Muscle layer of colon (tissue), 2 donors: ENCODE measurements around the gene TMEM88.

Source experiments
- H3K27ac ChIP-seq: one replicate; pipeline ENCODE4 v1.7.0; 2013; ENCODE audit warnings: low read depth, mild to moderate bottlenecking, low read length, moderate library complexity
- H3K27me3 ChIP-seq, 2 donors: one replicate each; pipeline ENCODE4 v1.7.0; 2013; ENCODE audit warnings: low read length in 2 of 2, mild to moderate bottlenecking in 2 of 2; ENCODE audit not compliant: insufficient read depth in 2 of 2, control insufficient read depth in 1 of 2
- H3K36me3 ChIP-seq: one replicate; pipeline ENCODE4 v1.7.0; 2013; ENCODE audit warnings: mild to moderate bottlenecking, low read length; ENCODE audit not compliant: insufficient read depth
- H3K4me1 ChIP-seq: one replicate; pipeline ENCODE4 v1.7.0; 2013; ENCODE audit warnings: mild to moderate bottlenecking, low read length; ENCODE audit not compliant: insufficient read depth
- H3K4me3 ChIP-seq, 2 donors: one replicate each; pipeline ENCODE4 v1.7.0; 2013; ENCODE audit warnings: low read length in 2 of 2, low read depth in 1 of 2, mild to moderate bottlenecking in 1 of 2, moderate library complexity in 1 of 2
- H3K9ac ChIP-seq: one replicate; pipeline ENCODE4 v1.7.0; 2013; ENCODE audit warnings: low read length
- H3K9me3 ChIP-seq: one replicate; pipeline ENCODE4 v1.7.0; 2013; ENCODE audit warnings: mild to moderate bottlenecking, low read length
- donor health status: abdominal sarcoma.
- donor health status: Adenocarcinoma of cecum.

Gene TMEM88

GRCh38 chr17:7818746-7819645 is 35.9 kb upstream of the TMEM88 start:
- Histone ChIP-seq H3K9ac (no peak overlapping the region), H3K36me3 (no peaks in the 10 kb centered on the region), H3K27ac (no peak overlapping the region), H3K4me1 (no peaks in the 10 kb centered on the region), H3K4me3 (no peak overlapping the region), H3K9me3 (no peaks in the 10 kb centered on the region), H3K27me3 (no peaks in the 10 kb centered on the region)

GRCh38 chr17:7820231-7820630 is 34.6 kb upstream of the TMEM88 start:
- Histone ChIP-seq H3K27ac (no peak overlapping the region), H3K27me3 (no peaks in the 10 kb centered on the region), H3K9me3 (no peaks in the 10 kb centered on the region), H3K36me3 (no peaks in the 10 kb centered on the region), H3K9ac (no peak overlapping the region), H3K4me1 (no peaks in the 10 kb centered on the region), H3K4me3 (no peak overlapping the region)

GRCh38 chr17:7822126-7822525 is 32.7 kb upstream of the TMEM88 start:
- Histone ChIP-seq H3K4me3 (no peak overlapping the region), H3K4me1 (no peaks in the 10 kb centered on the region), H3K27me3 (no peaks in the 10 kb centered on the region), H3K27ac (no peak overlapping the region), H3K9ac (no peak overlapping the region), H3K9me3 (no peaks in the 10 kb centered on the region), H3K36me3 (no peaks in the 10 kb centered on the region)

GRCh38 chr17:7823581-7824001 is 31.3 kb upstream of the TMEM88 start:
- H3K4me1 ChIP-seq = no peaks in the 10 kb centered on the region
- no peak overlapping the region for H3K9ac ChIP-seq
- no peaks in the 10 kb centered on the region for H3K27me3 ChIP-seq
- H3K4me3 ChIP-seq = no peak overlapping the region
- no peaks in the 10 kb centered on the region for H3K9me3 ChIP-seq
- H3K36me3 ChIP-seq = no peaks in the 10 kb centered on the region
- no peak overlapping the region for H3K27ac ChIP-seq

- Histone ChIP-seq H3K9me3 (no peaks in the 10 kb centered on the region), H3K4me3 (no peak overlapping the region), H3K27me3 (no peaks in the 10 kb centered on the region), H3K36me3 (no peaks in the 10 kb centered on the region), H3K27ac (no peak overlapping the region), H3K4me1 (no peaks in the 10 kb centered on the region), H3K9ac (no peak overlapping the region)
Measured at GRCh38 chr17:7824021-7824924, 30.6 kb upstream of the TMEM88 start.

GRCh38 chr17:7825206-7825990 is 29.5 kb upstream of the TMEM88 start:
- Histone ChIP-seq H3K4me3 (no peak overlapping the region), H3K9ac (no peak overlapping the region), H3K9me3 (no peaks in the 10 kb centered on the region), H3K4me1 (no peaks in the 10 kb centered on the region), H3K27me3 (peaks cover 0 to 4% of the 10 kb centered on the region in 2 donors), H3K36me3 (no peaks in the 10 kb centered on the region), H3K27ac (no peak overlapping the region)

- no peaks in the 10 kb centered on the region for H3K36me3 ChIP-seq
- peaks cover 0 to 6% of the 10 kb centered on the region in 2 donors for H3K27me3 ChIP-seq
- peaks cover 5% of the 10 kb centered on the region for H3K4me1 ChIP-seq
- H3K4me3 ChIP-seq = no peak overlapping the region
- no peak overlapping the region for H3K9ac ChIP-seq
- H3K27ac ChIP-seq = no peak overlapping the region
- no peaks in the 10 kb centered on the region for H3K9me3 ChIP-seq
Measured at GRCh38 chr17:7830616-7831015, 24.2 kb upstream of the TMEM88 start.

GRCh38 chr17:7831233-7831632 is 23.6 kb upstream of the TMEM88 start:
- H3K9me3 ChIP-seq = no peaks in the 10 kb centered on the region
- peaks cover 0 to 6% of the 10 kb centered on the region in 2 donors for H3K27me3 ChIP-seq
- no peak overlapping the region for H3K4me3 ChIP-seq
- H3K27ac ChIP-seq = no peak overlapping the region
- H3K9ac ChIP-seq = no peak overlapping the region
- peaks cover 5% of the 10 kb centered on the region for H3K4me1 ChIP-seq
- H3K36me3 ChIP-seq = no peaks in the 10 kb centered on the region

GRCh38 chr17:7832431-7832830 is 22.4 kb upstream of the TMEM88 start:
- Histone ChIP-seq H3K27me3 (peaks cover 0 to 6% of the 10 kb centered on the region in 2 donors), H3K27ac (no peak overlapping the region), H3K4me3 (no peak overlapping the region), H3K4me1 (peaks cover 15% of the 10 kb centered on the region), H3K9ac (no peak overlapping the region), H3K9me3 (no peaks in the 10 kb centered on the region), H3K36me3 (no peaks in the 10 kb centered on the region)

- Histone ChIP-seq H3K27me3 (peaks cover 0 to 6% of the 10 kb centered on the region in 2 donors), H3K9me3 (no peaks in the 10 kb centered on the region), H3K27ac (peak overlapping the region; percentile 97), H3K36me3 (no peaks in the 10 kb centered on the region), H3K9ac (no peak overlapping the region), H3K4me1 (peaks cover 20% of the 10 kb centered on the region), H3K4me3 (peak overlapping the region in 1 of 2 donors; percentile 94)
Measured at GRCh38 chr17:7833011-7833794, 21.7 kb upstream of the TMEM88 start.
